ENCODE measurements around the gene PLPP3.

PLPP3 gene

DNA sequence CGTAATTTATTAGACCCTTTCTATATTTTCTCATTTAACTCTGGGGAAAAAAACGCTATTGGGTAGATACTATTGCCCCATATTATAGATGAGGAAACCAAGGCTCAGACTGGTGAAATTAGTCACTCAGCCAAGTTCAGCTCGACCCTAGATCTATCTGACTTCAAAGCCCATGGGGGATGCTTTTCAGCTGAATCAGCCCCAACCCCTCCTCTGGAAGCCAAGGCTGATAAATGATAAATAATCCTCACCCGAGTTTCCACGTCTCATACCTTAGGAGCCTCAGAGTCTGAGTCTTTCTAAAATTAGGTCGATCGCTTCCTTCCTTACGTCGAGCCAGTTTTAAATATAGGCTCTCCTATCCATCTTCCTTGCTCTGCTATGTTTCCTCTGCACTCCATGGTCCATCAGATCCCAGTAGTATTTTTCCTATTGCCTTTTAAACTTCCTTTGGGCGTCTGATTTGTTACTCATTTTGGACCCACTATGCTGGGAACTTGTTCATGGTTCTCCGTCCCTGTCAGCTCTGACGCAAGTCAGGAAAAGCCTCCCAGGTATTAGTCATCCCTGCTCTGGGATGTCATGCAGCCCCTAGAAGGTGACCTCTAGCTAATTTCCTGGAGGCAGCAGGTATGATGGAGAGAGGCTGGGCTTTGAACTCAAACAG is 122.8 kb downstream of the PLPP3 start:
- no peak for DNase-seq

DNA sequence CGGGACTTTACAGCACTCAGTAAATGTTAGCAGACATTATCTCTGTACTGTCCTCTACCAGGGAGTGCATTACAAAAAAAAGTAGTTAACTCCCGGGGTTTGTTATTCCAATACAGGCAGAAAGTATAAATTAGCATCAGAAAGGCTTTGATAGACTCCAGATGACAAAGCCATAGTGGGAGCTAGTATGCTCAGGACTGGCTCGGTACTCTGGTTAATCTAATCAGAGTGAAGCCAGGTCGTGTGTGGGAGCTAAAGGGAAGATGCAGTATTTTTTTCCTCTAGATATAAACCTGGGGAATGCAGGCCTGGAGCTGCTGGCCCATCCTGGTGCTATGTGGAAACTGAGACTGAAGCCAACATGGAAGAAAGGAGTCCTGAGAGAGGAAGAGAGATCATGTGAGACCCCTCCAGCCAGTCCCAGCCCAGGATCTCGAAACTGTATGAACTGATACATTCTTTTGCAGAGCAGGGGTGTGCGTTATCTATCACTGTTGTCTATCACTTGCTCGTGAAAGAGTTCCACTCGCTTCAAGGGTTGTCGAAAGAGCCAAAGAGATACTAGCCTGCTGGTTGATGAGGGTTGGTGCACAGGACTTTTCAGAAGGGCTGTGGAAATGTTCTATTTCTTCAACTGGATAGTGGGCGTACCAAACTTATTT is 125.8 kb downstream of the PLPP3 start:
- no peak for DNase-seq

DNA sequence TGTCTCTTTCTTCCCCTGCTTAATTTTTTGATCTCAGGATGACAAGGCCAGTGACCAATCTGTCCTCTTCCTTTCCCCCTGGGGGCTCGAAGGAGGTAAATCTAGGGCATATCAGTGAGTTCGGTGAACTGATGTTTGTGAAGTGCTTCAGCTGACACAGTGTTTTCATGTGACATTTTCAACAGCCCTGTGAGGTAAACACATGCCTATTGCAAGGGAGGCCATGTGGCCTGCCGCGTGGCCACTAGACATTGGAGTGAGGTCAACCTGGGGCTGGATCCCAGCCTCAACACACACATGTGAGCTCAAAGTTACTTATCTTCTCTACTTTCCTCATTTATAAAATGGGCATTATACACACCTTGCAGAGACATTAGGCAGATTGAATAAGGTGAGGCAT is 126.3 kb downstream of the PLPP3 start:
- DNase-seq: no peak

DNA sequence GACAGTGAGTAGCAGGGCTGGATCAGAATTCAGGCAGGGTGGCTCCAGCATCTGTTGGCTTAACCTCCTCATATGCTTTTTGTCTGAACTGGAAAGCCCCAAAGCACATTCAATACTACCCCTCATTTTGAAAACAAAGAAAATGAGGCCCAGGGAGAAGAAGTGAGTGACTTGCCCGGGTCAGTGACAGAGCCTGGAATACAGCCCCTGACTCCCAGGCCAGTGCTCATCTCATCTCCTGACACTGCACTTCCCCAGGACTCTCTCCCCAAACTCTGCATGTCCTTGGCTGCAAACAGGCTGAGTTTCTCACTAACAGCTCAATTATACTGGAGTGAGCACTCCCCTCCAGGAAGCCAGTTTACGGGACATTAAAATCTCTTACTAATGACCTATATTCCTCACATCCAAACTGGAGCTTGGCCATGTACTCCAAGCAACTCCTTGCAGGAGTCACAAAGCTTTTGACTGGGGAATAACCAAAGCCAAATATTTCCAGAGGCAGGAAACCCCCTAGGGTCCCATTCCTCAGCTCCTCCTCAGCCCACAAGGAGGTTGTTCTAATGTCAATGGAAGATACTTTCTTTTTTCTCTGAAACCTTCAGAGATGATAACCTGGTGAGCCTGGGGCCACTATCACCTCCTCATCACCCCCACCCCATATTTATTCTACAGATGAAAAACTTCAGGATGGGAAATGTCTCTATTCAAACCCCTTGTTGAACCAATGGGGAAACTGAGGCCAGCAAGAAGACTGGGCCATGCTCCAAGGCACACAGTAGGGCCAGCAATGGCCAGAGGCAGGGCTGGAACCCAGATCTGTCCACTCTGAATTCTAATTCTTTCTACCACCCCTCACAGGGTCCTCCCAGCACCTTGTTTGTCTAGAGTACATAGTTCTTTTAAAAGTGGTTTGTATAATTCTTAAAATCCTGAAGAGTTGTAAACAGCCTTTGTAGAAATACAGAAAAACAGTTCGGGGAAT is 127.0 kb downstream of the PLPP3 start:
- no peak for DNase-seq

DNA sequence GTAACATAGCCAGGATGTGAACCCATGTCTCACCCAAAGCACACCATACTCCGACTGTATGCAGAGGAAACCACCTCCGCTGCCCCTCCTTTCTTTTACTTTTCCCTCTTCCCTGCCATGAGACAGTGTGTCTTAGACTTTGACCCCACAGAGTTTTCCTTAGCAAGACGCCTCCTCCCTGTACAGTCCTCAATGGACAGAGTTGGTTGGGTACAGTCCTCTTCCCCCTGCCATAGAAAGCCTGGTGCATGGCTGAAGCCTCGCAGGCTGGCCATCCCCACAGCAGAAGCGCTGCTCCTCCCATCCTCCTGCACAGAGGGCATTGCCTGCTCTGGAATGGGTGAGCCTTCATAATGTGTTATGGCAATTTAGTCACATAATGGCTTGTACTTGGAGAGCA is 127.9 kb downstream of the PLPP3 start:
- no peak for DNase-seq

DNA sequence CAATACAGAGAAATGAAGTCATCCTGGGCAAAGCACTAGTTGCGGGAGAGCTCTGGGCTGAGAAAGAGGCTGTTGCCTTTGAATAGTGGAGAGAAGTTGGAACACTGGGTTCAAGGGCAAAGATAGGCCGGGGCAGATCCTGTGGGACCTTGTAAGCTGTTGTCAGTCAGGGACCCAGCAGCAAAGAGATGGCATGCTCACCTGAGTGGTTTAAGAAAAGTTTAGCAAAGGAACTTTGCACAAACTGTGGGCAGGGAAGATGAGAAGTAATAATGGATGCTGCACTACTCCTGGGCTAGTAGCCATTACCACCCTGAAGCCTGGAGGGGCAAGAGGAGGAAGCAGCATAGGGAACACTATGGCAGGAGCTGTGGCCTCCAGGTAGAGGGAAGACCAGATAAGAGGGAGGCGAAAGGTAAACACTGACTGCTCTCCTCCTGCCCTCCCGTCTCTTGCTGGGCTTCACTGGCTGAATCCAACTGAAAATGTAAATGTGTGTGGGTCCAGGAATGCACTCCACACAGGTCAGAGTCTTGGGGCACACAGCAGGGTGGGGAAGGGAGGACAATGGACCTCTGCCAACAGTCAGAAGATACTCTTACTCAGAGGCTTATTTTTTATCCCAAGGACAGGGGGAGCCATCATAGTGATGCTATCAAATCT is 129.2 kb downstream of the PLPP3 start:
- no peak for DNase-seq

DNA sequence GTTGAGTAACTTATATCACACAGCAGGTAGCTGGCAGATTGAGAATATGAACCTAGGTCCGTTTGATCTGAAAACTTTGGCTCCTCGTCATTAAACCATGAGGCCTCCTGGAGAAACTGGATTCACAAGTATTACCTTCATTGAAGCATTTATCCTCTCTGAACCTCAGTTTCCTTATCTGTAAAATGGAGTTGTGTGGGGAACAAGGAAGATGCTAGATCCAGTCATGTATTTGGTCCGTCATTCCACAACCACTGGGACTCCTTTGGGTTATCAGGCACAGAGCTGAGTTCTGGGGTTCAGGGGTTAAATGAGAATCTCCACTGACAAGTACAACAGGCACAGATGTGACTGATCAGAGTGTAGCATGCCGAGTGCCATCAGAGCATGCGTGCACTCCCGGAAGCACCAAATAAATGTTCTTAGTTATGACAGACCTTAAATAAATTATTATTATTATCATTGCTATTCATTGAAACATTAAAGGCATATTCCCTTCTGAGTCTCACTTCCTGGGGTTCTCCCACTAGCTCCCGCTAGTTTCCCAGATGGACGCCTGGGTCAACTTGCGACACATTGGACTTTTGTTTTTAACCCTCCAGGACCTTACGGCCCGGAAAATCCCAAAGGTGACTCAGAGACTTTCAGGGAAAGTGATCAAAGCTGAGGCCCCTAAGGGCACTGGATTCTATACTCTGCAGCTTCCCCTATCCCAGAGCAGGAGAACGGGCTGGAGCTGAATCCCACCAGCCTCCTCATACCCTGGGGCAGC is 130.6 kb downstream of the PLPP3 start:
- no peak for DNase-seq

DNA sequence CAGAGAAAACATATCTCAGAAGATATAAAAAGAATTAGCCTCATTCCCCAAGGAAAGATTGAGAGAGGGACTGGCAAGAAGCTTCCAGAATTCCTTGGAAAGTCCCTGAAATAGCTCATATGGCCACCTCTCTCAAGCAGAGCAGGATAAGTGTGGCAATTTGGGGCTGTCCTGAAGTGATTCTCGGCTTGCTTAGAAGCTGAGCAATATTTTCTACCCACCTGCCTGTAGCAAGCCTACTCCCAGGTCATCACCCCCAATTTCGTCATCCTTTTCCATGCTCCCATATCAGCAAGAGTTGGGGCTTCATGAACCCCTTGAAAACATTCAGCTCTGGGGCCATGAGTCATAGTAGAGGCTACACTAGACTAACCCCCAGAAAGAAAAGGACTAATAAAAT is 131.5 kb downstream of the PLPP3 start:
- DNase-seq: no peak

DNA sequence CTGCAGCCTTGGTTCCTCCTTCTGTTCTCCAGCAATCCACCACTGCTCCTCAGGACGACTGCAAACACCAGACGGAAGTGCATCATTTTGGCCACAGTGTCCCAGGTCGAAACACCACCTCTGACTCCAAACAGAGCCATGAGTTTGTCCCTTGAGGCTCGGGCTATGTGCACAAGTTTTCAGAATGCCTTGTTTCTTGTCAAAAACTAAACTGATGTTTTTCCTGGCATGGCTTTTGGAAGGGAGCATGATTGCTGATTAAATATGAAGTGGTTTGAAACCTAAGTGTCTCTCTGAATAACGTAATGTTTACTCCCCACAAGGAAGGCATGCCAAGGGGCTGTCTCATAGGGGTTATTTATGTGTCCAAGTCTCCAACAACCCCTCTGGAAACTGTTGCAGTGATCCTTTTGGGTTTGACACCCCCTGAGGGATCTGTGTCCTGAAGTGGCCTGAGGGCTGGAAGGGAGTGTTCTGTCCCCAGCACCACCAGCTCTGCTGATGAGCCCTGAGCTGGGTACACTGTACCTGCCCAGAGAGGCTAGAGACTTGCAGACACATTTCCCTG is 132.7 kb downstream of the PLPP3 start:
- no peak for DNase-seq

DNA sequence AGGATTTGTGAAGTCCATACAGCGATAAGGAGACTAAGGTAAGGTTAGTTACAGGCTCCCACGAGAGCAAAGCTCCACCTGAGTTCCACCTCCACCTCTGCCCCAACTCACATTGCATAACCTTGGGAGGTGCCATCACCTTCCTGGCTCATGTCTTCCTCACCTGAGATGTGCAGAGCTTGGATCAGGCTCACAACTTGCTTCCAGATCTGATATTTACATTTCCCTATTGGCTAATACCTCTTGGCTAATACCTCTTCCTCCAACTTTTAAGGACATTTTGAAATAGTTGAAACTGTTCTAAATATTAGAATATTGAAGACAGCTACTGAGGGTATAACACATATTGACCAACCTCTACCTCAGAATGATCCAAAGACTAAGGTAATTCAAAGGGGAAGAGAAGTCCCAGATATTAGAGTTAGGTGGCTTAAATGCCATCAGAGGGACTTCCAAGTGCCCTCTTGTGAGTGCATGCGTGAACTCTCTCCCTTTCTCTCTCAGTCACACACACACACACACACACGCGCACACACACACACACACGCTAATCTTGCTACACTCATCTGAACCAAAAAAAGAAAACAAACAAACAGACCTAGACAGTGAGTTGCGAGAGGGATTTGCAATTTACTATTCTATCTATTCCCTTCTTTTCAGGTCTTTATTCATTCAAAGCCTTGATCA is 134.3 kb downstream of the PLPP3 start:
- no peak for DNase-seq

Measured in CD4-positive, alpha-beta T cell treated with Interleukin-12 subunit alpha and Interleukin-12 subunit beta, for 1 hour (primary cell).